ENCODE data around the gene TLR9. TPM values are rescaled to one million over a fixed set of nuclear protein-coding genes. Genes with fewer than 3 reads are reported as not detected.

The TLR9 gene
- total and polyA plus RNA-seq, 2 donors (not counting 1 experiment from before 2014, with no cell fraction given), result under 0.01 TPM; not detected in 1

DNA sequence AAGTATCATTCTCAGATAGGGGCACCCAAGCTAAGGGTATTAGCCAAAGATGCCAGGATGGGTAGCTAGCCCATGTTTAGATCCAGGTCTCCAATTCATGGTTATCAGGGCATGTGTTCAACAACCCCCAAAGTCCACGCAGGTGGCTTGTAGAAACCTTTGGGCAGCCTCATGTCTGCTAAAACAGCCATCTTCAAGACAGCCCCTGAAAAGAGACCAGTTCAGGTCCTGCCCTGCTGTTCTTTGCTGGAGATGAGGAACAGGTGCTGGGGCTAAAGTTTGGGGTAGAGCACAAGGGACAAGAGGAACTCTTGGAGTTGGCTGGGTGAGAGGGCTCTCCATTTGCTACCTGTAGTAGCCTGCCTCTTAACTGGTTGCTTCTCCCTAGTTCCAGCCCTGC is 24.7 kb upstream of the TLR9 start:
- DNase-seq (ENCODE audit: low read depth in 2 of 2), result no peak
- Histone ChIP-seq H3K9me3 (ENCODE audit: control insufficient read depth, insufficient read depth, low read depth, low read length) (no peaks in the 10 kb centered on the region), H3K79me2 (ENCODE audit: control insufficient read depth, insufficient read depth, low read length) (no peaks in the 10 kb centered on the region), H3K27ac (ENCODE audit: insufficient read depth, low read length) (no peak overlapping the region), H2AFZ (ENCODE audit: low read length) (no peak overlapping the region), H3K9ac (ENCODE audit: insufficient read depth, low read length) (no peak overlapping the region), H3K4me2 (ENCODE audit: extremely low read depth, insufficient read depth, low read length) (no peak overlapping the region), H4K20me1 (ENCODE audit: control insufficient read depth, extremely low read depth, insufficient read depth, low read length) (no peaks in the 10 kb centered on the region), H3K4me1 (ENCODE audit: control insufficient read depth, extremely low read depth, insufficient read depth, low read length) (peaks cover 2% of the 10 kb centered on the region), H3K36me3 (ENCODE audit: control insufficient read depth, insufficient read depth, low read length) (peaks cover 20% of the 10 kb centered on the region), H3K4me3 (replicated peaks in 1 of 4; ENCODE audit: control extremely low read depth in 1 of 4, insufficient read depth in 1 of 4, low read depth in 3 of 4, low read length in 4 of 4) (no peak overlapping the region), H3K27me3 (ENCODE audit: control insufficient read depth, insufficient read depth, low read length) (no peaks in the 10 kb centered on the region)
- no peak for TF ChIP-seq EZH2 (IDR thresholded peaks at IDR 0.05; ENCODE audit: low read length, missing control alignments)
- TF ChIP-seq, protein P1, sequence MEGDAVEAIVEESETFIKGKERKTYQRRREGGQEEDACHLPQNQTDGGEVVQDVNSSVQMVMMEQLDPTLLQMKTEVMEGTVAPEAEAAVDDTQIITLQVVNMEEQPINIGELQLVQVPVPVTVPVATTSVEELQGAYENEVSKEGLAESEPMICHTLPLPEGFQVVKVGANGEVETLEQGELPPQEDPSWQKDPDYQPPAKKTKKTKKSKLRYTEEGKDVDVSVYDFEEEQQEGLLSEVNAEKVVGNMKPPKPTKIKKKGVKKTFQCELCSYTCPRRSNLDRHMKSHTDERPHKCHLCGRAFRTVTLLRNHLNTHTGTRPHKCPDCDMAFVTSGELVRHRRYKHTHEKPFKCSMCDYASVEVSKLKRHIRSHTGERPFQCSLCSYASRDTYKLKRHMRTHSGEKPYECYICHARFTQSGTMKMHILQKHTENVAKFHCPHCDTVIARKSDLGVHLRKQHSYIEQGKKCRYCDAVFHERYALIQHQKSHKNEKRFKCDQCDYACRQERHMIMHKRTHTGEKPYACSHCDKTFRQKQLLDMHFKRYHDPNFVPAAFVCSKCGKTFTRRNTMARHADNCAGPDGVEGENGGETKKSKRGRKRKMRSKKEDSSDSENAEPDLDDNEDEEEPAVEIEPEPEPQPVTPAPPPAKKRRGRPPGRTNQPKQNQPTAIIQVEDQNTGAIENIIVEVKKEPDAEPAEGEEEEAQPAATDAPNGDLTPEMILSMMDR (conservative IDR thresholded peaks at IDR 0.05 in 1 of 2, IDR thresholded peaks at IDR 0.05 in 1 of 2; ENCODE audit: low read depth in 1 of 2, low read length in 2 of 2), result no peak

DNA sequence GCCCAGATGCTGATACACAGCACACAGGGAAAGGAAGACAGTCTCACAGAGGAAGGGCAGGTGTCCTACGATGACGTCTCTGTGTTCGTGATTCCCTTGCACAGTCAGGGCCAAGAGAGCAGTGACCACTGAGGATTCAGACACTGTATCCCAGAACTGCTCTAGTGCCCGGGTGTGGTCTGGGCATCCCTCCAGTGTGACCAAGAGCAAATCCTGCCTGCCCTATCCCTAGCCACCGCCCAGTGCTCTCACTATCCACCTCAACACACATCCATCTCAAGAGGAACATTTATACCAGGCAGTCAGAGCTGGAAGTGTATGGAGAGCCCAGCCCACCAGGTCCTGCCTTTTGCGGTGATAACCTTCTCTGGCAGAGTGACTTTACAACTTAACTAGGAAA is 24.2 kb upstream of the TLR9 start:
- no peaks in the 10 kb centered on the region for H3K9me3 ChIP-seq (ENCODE audit: control insufficient read depth, insufficient read depth, low read depth, low read length)
- H3K4me2 ChIP-seq (ENCODE audit: extremely low read depth, insufficient read depth, low read length), result no peak overlapping the region
- peaks cover 20% of the 10 kb centered on the region for H3K36me3 ChIP-seq (ENCODE audit: control insufficient read depth, insufficient read depth, low read length)
- H4K20me1 ChIP-seq (ENCODE audit: control insufficient read depth, extremely low read depth, insufficient read depth, low read length), result no peaks in the 10 kb centered on the region
- TF ChIP-seq EZH2 (IDR thresholded peaks at IDR 0.05; ENCODE audit: low read length, missing control alignments), result no peak
- TF ChIP-seq, protein P1 (conservative IDR thresholded peaks at IDR 0.05 in 1 of 2, IDR thresholded peaks at IDR 0.05 in 1 of 2; ENCODE audit: low read depth in 1 of 2, low read length in 2 of 2), result no peak
- no peak overlapping the region for H3K27ac ChIP-seq (ENCODE audit: insufficient read depth, low read length)
- no peak overlapping the region for H3K9ac ChIP-seq (ENCODE audit: insufficient read depth, low read length)
- DNase-seq (ENCODE audit: low read depth in 2 of 2), result no peak
- H3K79me2 ChIP-seq (ENCODE audit: control insufficient read depth, insufficient read depth, low read length), result no peaks in the 10 kb centered on the region
- no peak overlapping the region for H2AFZ ChIP-seq (ENCODE audit: low read length)
- no peak overlapping the region for H3K4me3 ChIP-seq (replicated peaks in 1 of 4; ENCODE audit: control extremely low read depth in 1 of 4, insufficient read depth in 1 of 4, low read depth in 3 of 4, low read length in 4 of 4)
- peaks cover 2% of the 10 kb centered on the region for H3K4me1 ChIP-seq (ENCODE audit: control insufficient read depth, extremely low read depth, insufficient read depth, low read length)
- no peaks in the 10 kb centered on the region for H3K27me3 ChIP-seq (ENCODE audit: control insufficient read depth, insufficient read depth, low read length)

GRCh38 chr3:52248816-52249547 is 23.5 kb upstream of the TLR9 start:
- no peak overlapping the region for H2AFZ ChIP-seq (ENCODE audit: low read length)
- H4K20me1 ChIP-seq (ENCODE audit: control insufficient read depth, extremely low read depth, insufficient read depth, low read length), result no peaks in the 10 kb centered on the region

More at GRCh38 chr3:52248816-52249547, 23.5 kb upstream of the TLR9 start:
- Histone ChIP-seq H3K79me2 (ENCODE audit: control insufficient read depth, insufficient read depth, low read length) (no peaks in the 10 kb centered on the region), H3K27ac (ENCODE audit: insufficient read depth, low read length) (no peak overlapping the region), H3K27me3 (ENCODE audit: control insufficient read depth, insufficient read depth, low read length) (no peaks in the 10 kb centered on the region), H3K9me3 (ENCODE audit: control insufficient read depth, insufficient read depth, low read depth, low read length) (no peaks in the 10 kb centered on the region), H3K4me2 (ENCODE audit: extremely low read depth, insufficient read depth, low read length) (no peak overlapping the region), H3K4me1 (ENCODE audit: control insufficient read depth, extremely low read depth, insufficient read depth, low read length) (peaks cover 2% of the 10 kb centered on the region), H3K4me3 (replicated peaks in 1 of 4; ENCODE audit: control extremely low read depth in 1 of 4, insufficient read depth in 1 of 4, low read depth in 3 of 4, low read length in 4 of 4) (no peak overlapping the region), H3K9ac (ENCODE audit: insufficient read depth, low read length) (no peak overlapping the region), H3K36me3 (ENCODE audit: control insufficient read depth, insufficient read depth, low read length) (peaks cover 19% of the 10 kb centered on the region)
- DNase-seq (ENCODE audit: low read depth in 2 of 2), result peak; percentile 14 to 15
- TF ChIP-seq, protein P1 (conservative IDR thresholded peaks at IDR 0.05 in 1 of 2, IDR thresholded peaks at IDR 0.05 in 1 of 2; ENCODE audit: low read depth in 1 of 2, low read length in 2 of 2), result no peak
- no peak for TF ChIP-seq EZH2 (IDR thresholded peaks at IDR 0.05; ENCODE audit: low read length, missing control alignments)

All from fibroblast of lung (primary cell).